GM19025 (cell line): ENCODE results near the gene CMTM2.

Experiments used
- ATAC-seq: cut with Tn5 transposase; IDR thresholded peaks from one replicate; pipeline ENCODE4 v1.9.1; 2021; ENCODE audit warnings: mild to moderate bottlenecking, low read depth, moderate library complexity; ENCODE audit not compliant: unreplicated experiment

CMTM2 gene

GRCh38 chr16:66578651-66579531 is at the start of gene CMTM2:
TSS of gene CMTM2 (plus strand) at chr16:66579463. CDS start at chr16:66579608, 145 bp downstream.
- ATAC-seq: no peak

GRCh38 chr16:66529475-66529874 is 49.8 kb upstream of the CMTM2 start:
- ATAC-seq: no peak

GRCh38 chr16:66534376-66534799 is 44.9 kb upstream of the CMTM2 start:
- no peak for ATAC-seq

- no peak for ATAC-seq
Observed at GRCh38 chr16:66536525-66536924, 42.7 kb upstream of the CMTM2 start.

GRCh38 chr16:66537236-66537635 is 42.0 kb upstream of the CMTM2 start:
- no peak for ATAC-seq

GRCh38 chr16:66538910-66539309 is 40.4 kb upstream of the CMTM2 start:
- no peak for ATAC-seq

- no peak for ATAC-seq
Observed at GRCh38 chr16:66539623-66540469, 39.4 kb upstream of the CMTM2 start.

GRCh38 chr16:66541388-66542355 is 37.6 kb upstream of the CMTM2 start:
- ATAC-seq: no peak

GRCh38 chr16:66542396-66542795 is 36.9 kb upstream of the CMTM2 start:
- no peak for ATAC-seq

GRCh38 chr16:66543541-66543940 is 35.7 kb upstream of the CMTM2 start:
- ATAC-seq: no peak

GRCh38 chr16:66544016-66544757 is 35.1 kb upstream of the CMTM2 start:
- ATAC-seq: no peak

- ATAC-seq: no peak
Observed at GRCh38 chr16:66547101-66547989, 31.9 kb upstream of the CMTM2 start.

- ATAC-seq: no peak
Observed at GRCh38 chr16:66548068-66548467, 31.2 kb upstream of the CMTM2 start.

- no peak for ATAC-seq
Observed at GRCh38 chr16:66548868-66549267, 30.4 kb upstream of the CMTM2 start.

GRCh38 chr16:66549284-66550131 is 29.8 kb upstream of the CMTM2 start, which contains the start of gene TK2:
TSS of gene TK2 (minus strand) at chr16:66550122. CDS start at chr16:66550061, 61 bp downstream.
- ATAC-seq: no peak

- no peak for ATAC-seq
Observed at GRCh38 chr16:66551348-66551759, 27.9 kb upstream of the CMTM2 start.

GRCh38 chr16:66551788-66552285 is 27.4 kb upstream of the CMTM2 start:
- ATAC-seq: no peak
